ENCODE results near the gene LRRK2. TPM values are rescaled to one million over a fixed set of nuclear protein-coding genes. Genes with fewer than 3 reads are reported as not detected.

The LRRK2 gene
- total RNA-seq, 2 experiments from 2014 or later: 0.76 TPM; not detected in 1

- peak; percentile 68 for DNase-seq
- POLR2A ChIA-PET: no interaction called here
- no peak overlapping the region for H3K4me3 Mint-ChIP-seq
Observed at GRCh38 chr12:40192704-40193255, 32.0 kb upstream of the LRRK2 start.

DNA sequence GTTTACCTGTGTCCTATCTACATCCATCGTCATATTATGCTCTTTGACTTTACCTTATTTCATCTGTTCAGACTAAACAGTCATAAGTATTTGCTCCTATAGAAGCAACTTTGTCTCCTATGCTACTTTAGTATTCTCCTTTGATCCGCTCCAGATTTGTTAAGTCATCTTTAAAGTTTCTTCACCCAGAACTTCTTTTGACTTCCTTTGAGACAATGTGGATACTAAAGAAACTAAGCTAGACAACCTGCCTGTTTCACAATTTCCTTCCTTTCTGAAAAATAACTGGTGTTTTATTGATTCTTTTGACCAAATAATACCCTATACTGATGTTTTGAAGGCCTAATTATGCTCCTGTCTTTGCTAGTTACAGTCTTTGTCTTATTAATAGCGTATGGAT lies 30.0 kb upstream of the LRRK2 start:
- Mint-ChIP-seq H3K27ac (no peak overlapping the region), H3K4me3 (no peak overlapping the region), H3K4me1 (ENCODE audit: low read depth) (peaks cover 7% of the 10 kb centered on the region), H3K27me3 (peaks cover 2% of the 10 kb centered on the region), H3K36me3 (ENCODE audit: low read depth) (no peaks in the 10 kb centered on the region), H3K9me3 (peaks cover 2% of the 10 kb centered on the region)
- intact Hi-C loops (cut with micrococcal nuclease): no loop called here
- TF ChIP-seq, protein P1, sequence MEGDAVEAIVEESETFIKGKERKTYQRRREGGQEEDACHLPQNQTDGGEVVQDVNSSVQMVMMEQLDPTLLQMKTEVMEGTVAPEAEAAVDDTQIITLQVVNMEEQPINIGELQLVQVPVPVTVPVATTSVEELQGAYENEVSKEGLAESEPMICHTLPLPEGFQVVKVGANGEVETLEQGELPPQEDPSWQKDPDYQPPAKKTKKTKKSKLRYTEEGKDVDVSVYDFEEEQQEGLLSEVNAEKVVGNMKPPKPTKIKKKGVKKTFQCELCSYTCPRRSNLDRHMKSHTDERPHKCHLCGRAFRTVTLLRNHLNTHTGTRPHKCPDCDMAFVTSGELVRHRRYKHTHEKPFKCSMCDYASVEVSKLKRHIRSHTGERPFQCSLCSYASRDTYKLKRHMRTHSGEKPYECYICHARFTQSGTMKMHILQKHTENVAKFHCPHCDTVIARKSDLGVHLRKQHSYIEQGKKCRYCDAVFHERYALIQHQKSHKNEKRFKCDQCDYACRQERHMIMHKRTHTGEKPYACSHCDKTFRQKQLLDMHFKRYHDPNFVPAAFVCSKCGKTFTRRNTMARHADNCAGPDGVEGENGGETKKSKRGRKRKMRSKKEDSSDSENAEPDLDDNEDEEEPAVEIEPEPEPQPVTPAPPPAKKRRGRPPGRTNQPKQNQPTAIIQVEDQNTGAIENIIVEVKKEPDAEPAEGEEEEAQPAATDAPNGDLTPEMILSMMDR (IDR thresholded peaks at IDR 0.05): no peak
- ATAC-seq: no peak
- DNase-seq: no peak
- ChIA-PET POLR2A (interaction anchor here (0.5 kb wide), 2 partner anchors 10 to 26 kb away, joined by 3 read pairs; no protein-coding TSS in a partner anchor), CTCF (interaction anchor here (1.5 kb wide), 1 partner anchor 41 kb away, joined by 3 read pairs; no protein-coding TSS in a partner anchor)

More at GRCh38 chr12:40192704-40193255, 32.0 kb upstream of the LRRK2 start:
- Mint-ChIP-seq H3K4me1 (ENCODE audit: low read depth) (peaks cover 7% of the 10 kb centered on the region), H3K36me3 (ENCODE audit: low read depth) (no peaks in the 10 kb centered on the region), H3K27me3 (peaks cover 2% of the 10 kb centered on the region), H3K27ac (peak overlapping the region; percentile 25), H3K9me3 (peaks cover 7% of the 10 kb centered on the region)
- peak; percentile 95 for ATAC-seq
- CTCF ChIA-PET: interaction anchor here (1.1 kb wide), 1 partner anchor 182 kb away, joined by 3 read pairs; no protein-coding TSS in a partner anchor
- TF ChIP-seq, protein P1 (IDR thresholded peaks at IDR 0.05): no peak
- intact Hi-C loops (cut with micrococcal nuclease): no loop called here

GRCh38 chr12:40197590-40197989 lies 27.2 kb upstream of the LRRK2 start:
- POLR2A ChIA-PET: no interaction called here
- no peak overlapping the region for H3K4me3 Mint-ChIP-seq

GRCh38 chr12:40198601-40199000 lies 26.2 kb upstream of the LRRK2 start:
- intact Hi-C loops (cut with micrococcal nuclease): no loop called here
- ChIA-PET CTCF (no interaction called here), POLR2A (no interaction called here)
- ATAC-seq (no peak), DNase-seq (no peak)
- TF ChIP-seq, protein P1 (IDR thresholded peaks at IDR 0.05): no peak
- Mint-ChIP-seq H3K4me3 (no peak overlapping the region), H3K9me3 (no peaks in the 10 kb centered on the region), H3K36me3 (ENCODE audit: low read depth) (no peaks in the 10 kb centered on the region), H3K4me1 (ENCODE audit: low read depth) (no peaks in the 10 kb centered on the region), H3K27ac (no peak overlapping the region), H3K27me3 (peaks cover 6% of the 10 kb centered on the region)

More at GRCh38 chr12:40197590-40197989, 27.2 kb upstream of the LRRK2 start:
- intact Hi-C loops (cut with micrococcal nuclease): no loop called here
- Mint-ChIP-seq H3K4me1 (ENCODE audit: low read depth) (peaks cover 6% of the 10 kb centered on the region), H3K27me3 (peaks cover 2% of the 10 kb centered on the region), H3K27ac (no peak overlapping the region), H3K9me3 (no peaks in the 10 kb centered on the region), H3K36me3 (ENCODE audit: low read depth) (no peaks in the 10 kb centered on the region)
- CTCF ChIA-PET: no interaction called here
- TF ChIP-seq, protein P1 (IDR thresholded peaks at IDR 0.05): no peak
- ATAC-seq (no peak), DNase-seq (no peak)

Measured in activated CD8-positive, alpha-beta T cell treated with anti-CD3 and anti-CD28 coated beads for 36 hours (primary cell).